Gastrocnemius medialis (tissue), 4 donors: Measurements from ENCODE around the gene LEF1. TPM values are rescaled to one million over a fixed set of nuclear protein-coding genes. Genes with fewer than 3 reads are reported as not detected.
"Not testable (repeated sequence)": the region's sequence is repeated elsewhere in the genome, so short reads cannot be mapped to it uniquely, and the experiment has no call there.

Source experiments
- ATAC-seq, 2 donors: fragments of 150-250 bp; one replicate each; pipeline ENCODE4 v1.9.1; 2016
- DNase-seq, 2 donors: peaks; one replicate each; pipeline ENCODE4 v3.0.0-alpha.2; 2019
- H3K27ac ChIP-seq, 4 donors: fragments of 200-600 bp; sonication (generic); 1 replicate in 1 of 4; 2 replicates in 3 of 4; pipeline ENCODE4 v1.5.1; 2016 to 2018; ENCODE audit warnings: mild to moderate bottlenecking in 2 of 4, moderate library complexity in 1 of 4
- H3K27me3 ChIP-seq, 3 donors: fragments of 200-600 bp; sonication (generic) in 2 of 3; 1 replicate in 1 of 3; 2 replicates in 2 of 3; pipeline versions ENCODE4 v1.5.1 to v1.6.0; 2016 to 2019; ENCODE audit warnings: mild to moderate bottlenecking in 1 of 3, moderate library complexity in 1 of 3
- H3K36me3 ChIP-seq, 2 donors: fragments of 200-600 bp; sonication (generic) in 1 of 2; one replicate each; pipeline ENCODE4 v1.5.1; 2017 to 2018
- H3K4me1 ChIP-seq, 2 donors: fragments of 200-600 bp; sonication (generic) in 1 of 2; one replicate each; pipeline ENCODE4 v1.5.1; 2016 to 2017; ENCODE audit warnings: mild to moderate bottlenecking in 2 of 2
- H3K4me3 ChIP-seq, 4 donors: fragments of 200-600 bp; sonication (generic) in 3 of 4; 1 replicate in 1 of 4; 2 replicates in 3 of 4; pipeline ENCODE4 v1.5.1; 2016 to 2019; ENCODE audit warnings: mild to moderate bottlenecking in 2 of 4
- H3K9me3 ChIP-seq, 3 donors: fragments of 200-600 bp; sonication (generic) in 2 of 3; 1 replicate in 1 of 3; 2 replicates in 2 of 3; pipeline ENCODE4 v1.5.1; 2016 to 2019
- CTCF ChIP-seq, 5 experiments: fragments of 450-650 bp in 3 of 5; fragments of 200-600 bp in 2 of 5; sonication (generic) in 2 of 5; IDR thresholded peaks in 4 of 5; conservative IDR thresholded peaks in 1 of 5; 1 replicate in 4 of 5; 2 replicates in 1 of 5; pipeline ENCODE4 v1.5.1; 2016 to 2019; ENCODE audit warnings: antibody characterized with exemption in 5 of 5, mild to moderate bottlenecking in 3 of 5, moderate library complexity in 3 of 5
- POLR2A ChIP-seq, 2 donors: fragments of 450-650 bp; IDR thresholded peaks; one replicate each; pipeline ENCODE4 v1.6.1; 2017; ENCODE audit warnings: antibody characterized with exemption in 2 of 2, mild to moderate bottlenecking in 2 of 2, moderate library complexity in 2 of 2
- in situ Hi-C, 4 donors: fragments of 200-750 bp; cut with MboI; loops; one replicate each; pipeline versions ENCODE4 v1.15.0 to v1.8.0; 2017; ENCODE audit warnings: low sequenced_read_pairs in 4 of 4
- intact Hi-C: fragments of 100-400 bp; cut with DNase I; formaldehyde crosslinking; loops from one replicate; pipeline ENCODE4 v1.15.1; 2023; ENCODE audit warnings: low total_unique reads
- total RNA-seq, 4 donors: library from RNA; depleted of rRNA; stranded (reverse); fragments of >200 nt; gene quantifications; one replicate each; pipeline versions ENCODE4 v1.1.0 to v1.2.3, GENCODE V29; 2016

Gene LEF1
- total RNA-seq, 4 donors from 2014 or later, result 0.33 TPM; not detected in 3

- no peak for ATAC-seq
- Histone ChIP-seq H3K27ac (no peak overlapping the region), H3K36me3 (no peaks in the 10 kb centered on the region), H3K27me3 (no peaks in the 10 kb centered on the region), H3K4me1 (no peaks in the 10 kb centered on the region), H3K9me3 (no peaks in the 10 kb centered on the region), H3K4me3 (no peak overlapping the region)
- TF ChIP-seq CTCF (IDR thresholded peaks at IDR 0.05 in 4 of 5, conservative IDR thresholded peaks at IDR 0.05 in 1 of 5), result no peak
- no peak for TF ChIP-seq POLR2A (IDR thresholded peaks at IDR 0.05)
- intact Hi-C loops (no loop called here), in situ Hi-C loops (no loop called here)
- DNase-seq, result no peak
Observed at GRCh38 chr4:108055787-108056186, 112.9 kb downstream of the LEF1 start.

- no peaks in the 10 kb centered on the region for H3K36me3 ChIP-seq
- intact Hi-C loops (no loop called here), in situ Hi-C loops (no loop called here)
- TF ChIP-seq CTCF (IDR thresholded peaks at IDR 0.05 in 4 of 5, conservative IDR thresholded peaks at IDR 0.05 in 1 of 5), result no peak
- no peak for TF ChIP-seq POLR2A (IDR thresholded peaks at IDR 0.05)
- ATAC-seq (no peak), DNase-seq (no peak)
- no peaks in the 10 kb centered on the region for H3K9me3 ChIP-seq
- no peaks in the 10 kb centered on the region for H3K4me1 ChIP-seq
- no peak overlapping the region for H3K27ac ChIP-seq
- no peak overlapping the region for H3K4me3 ChIP-seq
- no peaks in the 10 kb centered on the region for H3K27me3 ChIP-seq
Observed at GRCh38 chr4:108054025-108054638, 114.6 kb downstream of the LEF1 start.

- Histone ChIP-seq H3K36me3 (no peaks in the 10 kb centered on the region), H3K27me3 (no peaks in the 10 kb centered on the region), H3K27ac (no peak overlapping the region), H3K4me1 (no peaks in the 10 kb centered on the region), H3K4me3 (no peak overlapping the region), H3K9me3 (no peaks in the 10 kb centered on the region)
- ATAC-seq, result no peak
- intact Hi-C loops (no loop called here), in situ Hi-C loops (no loop called here)
- TF ChIP-seq POLR2A (IDR thresholded peaks at IDR 0.05), result no peak
- DNase-seq, result no peak
Observed at GRCh38 chr4:108053251-108053711, 115.5 kb downstream of the LEF1 start.

GRCh38 chr4:108052558-108053120 lies 116.1 kb downstream of the LEF1 start:
- Histone ChIP-seq H3K4me3 (no peak overlapping the region), H3K9me3 (no peaks in the 10 kb centered on the region), H3K36me3 (no peaks in the 10 kb centered on the region), H3K27ac (no peak overlapping the region), H3K4me1 (no peaks in the 10 kb centered on the region), H3K27me3 (no peaks in the 10 kb centered on the region)
- DNase-seq (no peak), ATAC-seq (no peak)
- in situ Hi-C loops (no loop called here), intact Hi-C loops (no loop called here)
- TF ChIP-seq POLR2A (IDR thresholded peaks at IDR 0.05) (no peak), CTCF (IDR thresholded peaks at IDR 0.05 in 4 of 5, conservative IDR thresholded peaks at IDR 0.05 in 1 of 5) (no peak)

GRCh38 chr4:108051343-108051742 lies 117.4 kb downstream of the LEF1 start:
- DNase-seq, result no peak
- no peaks in the 10 kb centered on the region for H3K9me3 ChIP-seq
- H3K4me3 ChIP-seq, result no peak overlapping the region
- in situ Hi-C loops, result no loop called here
- ATAC-seq, result no peak
- peaks cover 0 to under 1% of the 10 kb centered on the region in 2 donors for H3K4me1 ChIP-seq
- no peak overlapping the region for H3K27ac ChIP-seq
- H3K27me3 ChIP-seq, result no peaks in the 10 kb centered on the region
- TF ChIP-seq CTCF (IDR thresholded peaks at IDR 0.05 in 4 of 5, conservative IDR thresholded peaks at IDR 0.05 in 1 of 5) (no peak), POLR2A (IDR thresholded peaks at IDR 0.05) (no peak)
- intact Hi-C loops, result no loop called here
- H3K36me3 ChIP-seq, result no peaks in the 10 kb centered on the region

GRCh38 chr4:108050166-108051111 lies 118.3 kb downstream of the LEF1 start:
- in situ Hi-C loops, DNase-seq, H3K27ac ChIP-seq, H3K36me3 ChIP-seq, H3K9me3 ChIP-seq, H3K4me1 ChIP-seq, H3K27me3 ChIP-seq, intact Hi-C loops, H3K4me3 ChIP-seq, ATAC-seq: not testable (repeated sequence)
